IMR-90 (cell line): ENCODE data around the gene RNF215. TPM values are rescaled to one million over a fixed set of nuclear protein-coding genes. Genes with fewer than 3 reads are reported as not detected.

Experiments used
- microRNA-seq, 2 experiments: library from miRNA; stranded (forward) in 1 of 2; unstranded in 1 of 2; fragments of 10-50 nt in 1 of 2; fragments of <30 nt in 1 of 2; gene quantifications in 1 of 2; microRNA quantifications in 1 of 2; one replicate each; pipeline versions ENCODE3 to v1.1.0; 2013 to 2020; ENCODE audit not compliant: insufficient read depth in 1 of 2, insufficient read length in 1 of 2, unreplicated experiment in 1 of 2
- polyA plus RNA-seq, 3 experiments: library from polyadenylated mRNA; depleted of rRNA; stranded (reverse); fragments of >200 nt; gene quantifications; 2 replicates each; pipeline ENCODE4 v1.2.3, GENCODE V29; 2012; ENCODE audit warnings: low replicate concordance in 1 of 3
- small RNA-seq, 5 experiments: library from RNA; depleted of rRNA; stranded (forward); fragments of <200 nt; gene quantifications; one replicate each; pipeline ENCODE3, GENCODE V24; 2012
- total RNA-seq: library from RNA; depleted of rRNA; stranded (reverse); fragments of >200 nt; gene quantifications from 2 replicates; pipeline ENCODE4 v1.2.3, GENCODE V29; 2012; rRNA removed

The RNF215 gene
- total and polyA plus RNA-seq, 2 of the 4 experiments (the other 2 are of a cell fraction), result 15.8 to 21.9 TPM

Small RNAs within 50 kb of the gene (microRNA-seq; reads per million reads assigned to microRNA genes)
- gene AC004832.3 (ENCODE audit: insufficient read depth, insufficient read length), result not detected
- gene RNU6-564P (ENCODE audit: insufficient read depth, insufficient read length), result not detected

Small RNAs within 50 kb of the gene (small RNA-seq; reads per million reads assigned to genes)
- gene AC004832.3, result 0 reads per million in 5 experiments
- gene RNU6-564P, result 0 reads per million in 5 experiments

Other genes with a start within 250 kb of the RNF215 start
- 79.4 and 130 TPM in 2 replicates for gene LIF, start 140.7 kb downstream of the RNF215 start, total RNA-seq
- 203 and 214 TPM in 2 replicates for gene LIF, start 140.7 kb downstream of the RNF215 start, polyA plus RNA-seq (2012; rRNA removed)
- not detected in 2 replicates for gene OSM, start 120.6 kb downstream of the RNF215 start, total RNA-seq
- gene OSM, start 120.6 kb downstream of the RNF215 start, polyA plus RNA-seq (2012; rRNA removed), result not detected in 2 replicates
- 10.6 and 11.7 TPM in 2 replicates for gene CASTOR1, start 97.9 kb downstream of the RNF215 start, total RNA-seq
- gene CASTOR1, start 97.9 kb downstream of the RNF215 start, polyA plus RNA-seq (2012; rRNA removed), result 23.5 and 26.9 TPM in 2 replicates
- gene TBC1D10A, start 60.5 kb downstream of the RNF215 start, total RNA-seq, result 16.3 and 18.9 TPM in 2 replicates
- gene TBC1D10A, start 60.5 kb downstream of the RNF215 start, polyA plus RNA-seq (2012; rRNA removed), result 33.1 and 34.4 TPM in 2 replicates
- 36.9 and 49.7 TPM in 2 replicates for gene SF3A1, start 30.5 kb downstream of the RNF215 start, total RNA-seq
- 67.2 and 68.9 TPM in 2 replicates for gene SF3A1, start 30.5 kb downstream of the RNF215 start, polyA plus RNA-seq (2012; rRNA removed)
- 0.83 and 0.90 TPM in 2 replicates for gene CCDC157, start 30.4 kb downstream of the RNF215 start, total RNA-seq
- gene CCDC157, start 30.4 kb downstream of the RNF215 start, polyA plus RNA-seq (2012; rRNA removed), result 2.2 and 2.6 TPM in 2 replicates
- gene SEC14L2, start 9.6 kb upstream of the RNF215 start, total RNA-seq, result 37.8 and 54.8 TPM in 2 replicates
- gene SEC14L2, start 9.6 kb upstream of the RNF215 start, polyA plus RNA-seq (2012; rRNA removed), result 24.0 and 38.7 TPM in 2 replicates
- gene MTFP1, start 38.4 kb upstream of the RNF215 start, total RNA-seq, result 5.6 and 7.3 TPM in 2 replicates
- 7.7 and 8.1 TPM in 2 replicates for gene MTFP1, start 38.4 kb upstream of the RNF215 start, polyA plus RNA-seq (2012; rRNA removed)
- gene SEC14L3, start 84.6 kb upstream of the RNF215 start, total RNA-seq, result not detected in 2 replicates
- not detected in 2 replicates for gene SEC14L3, start 84.6 kb upstream of the RNF215 start, polyA plus RNA-seq (2012; rRNA removed)
- gene SEC14L4, start 118.3 kb upstream of the RNF215 start, total RNA-seq, result not detected in 2 replicates
- not detected in 2 replicates for gene SEC14L4, start 118.3 kb upstream of the RNF215 start, polyA plus RNA-seq (2012; rRNA removed)
- not detected in 2 replicates for gene SEC14L6, start 159.3 kb upstream of the RNF215 start, total RNA-seq
- 0.09 TPM in 1 of 2 replicates, not detected in the other for gene SEC14L6, start 159.3 kb upstream of the RNF215 start, polyA plus RNA-seq (2012; rRNA removed)
- not detected in 2 replicates for gene GAL3ST1, start 187.3 kb upstream of the RNF215 start, total RNA-seq
- gene GAL3ST1, start 187.3 kb upstream of the RNF215 start, polyA plus RNA-seq (2012; rRNA removed), result not detected in 2 replicates
- gene PES1, start 204.5 kb upstream of the RNF215 start, total RNA-seq, result 118 and 142 TPM in 2 replicates
- gene PES1, start 204.5 kb upstream of the RNF215 start, polyA plus RNA-seq (2012; rRNA removed), result 113 and 120 TPM in 2 replicates
- gene TCN2, start 219.8 kb upstream of the RNF215 start, total RNA-seq, result 0.56 and 1.3 TPM in 2 replicates
- 3.6 and 4.0 TPM in 2 replicates for gene TCN2, start 219.8 kb upstream of the RNF215 start, polyA plus RNA-seq (2012; rRNA removed)
- 6.8 and 6.9 TPM in 2 replicates for gene SLC35E4, start 248.4 kb upstream of the RNF215 start, total RNA-seq
- gene SLC35E4, start 248.4 kb upstream of the RNF215 start, polyA plus RNA-seq (2012; rRNA removed), result 5.7 and 7.8 TPM in 2 replicates